Measurements from ENCODE around the gene CLRN3.

CLRN3 gene

DNA sequence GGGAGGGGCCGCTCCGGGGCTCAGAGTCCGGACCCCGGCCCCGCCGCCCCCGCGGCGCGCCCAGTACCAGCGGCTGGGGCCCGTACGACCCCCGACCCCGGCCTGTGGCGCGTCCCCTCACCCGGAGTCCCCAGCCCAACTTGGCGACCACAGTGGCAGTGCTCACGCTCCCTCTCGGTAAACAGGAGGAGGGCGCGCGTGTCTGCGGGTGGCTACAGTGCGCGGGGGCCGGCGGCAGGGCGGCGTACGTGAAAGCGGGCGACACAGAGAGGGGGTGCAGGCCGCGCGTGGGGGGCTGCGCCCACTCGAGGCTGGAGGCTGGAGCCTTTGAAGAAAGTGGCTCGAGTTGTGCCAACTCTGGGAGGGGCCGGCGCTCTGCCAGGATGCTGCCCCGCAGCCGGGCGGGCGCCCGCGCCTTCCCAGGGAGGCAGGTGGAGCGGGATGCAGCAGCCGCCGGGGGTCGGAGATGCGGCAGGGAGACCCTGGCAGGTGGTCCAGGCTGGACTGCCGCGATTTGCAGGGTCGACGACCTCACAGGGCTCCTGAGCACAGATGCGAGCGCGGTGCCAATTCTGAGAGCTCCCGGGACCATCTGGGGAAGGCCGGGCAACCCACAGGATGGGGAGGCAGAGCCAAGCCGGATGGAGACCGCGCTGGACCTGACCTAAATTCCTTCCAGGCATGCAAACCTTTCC lies 14.8 kb upstream of the CLRN3 start:
- Histone ChIP-seq H3K27ac (peak overlapping the region; percentile 51 to 85), H3K4me3 (peak overlapping the region; percentile 81)
- TF ChIP-seq, protein P1, sequence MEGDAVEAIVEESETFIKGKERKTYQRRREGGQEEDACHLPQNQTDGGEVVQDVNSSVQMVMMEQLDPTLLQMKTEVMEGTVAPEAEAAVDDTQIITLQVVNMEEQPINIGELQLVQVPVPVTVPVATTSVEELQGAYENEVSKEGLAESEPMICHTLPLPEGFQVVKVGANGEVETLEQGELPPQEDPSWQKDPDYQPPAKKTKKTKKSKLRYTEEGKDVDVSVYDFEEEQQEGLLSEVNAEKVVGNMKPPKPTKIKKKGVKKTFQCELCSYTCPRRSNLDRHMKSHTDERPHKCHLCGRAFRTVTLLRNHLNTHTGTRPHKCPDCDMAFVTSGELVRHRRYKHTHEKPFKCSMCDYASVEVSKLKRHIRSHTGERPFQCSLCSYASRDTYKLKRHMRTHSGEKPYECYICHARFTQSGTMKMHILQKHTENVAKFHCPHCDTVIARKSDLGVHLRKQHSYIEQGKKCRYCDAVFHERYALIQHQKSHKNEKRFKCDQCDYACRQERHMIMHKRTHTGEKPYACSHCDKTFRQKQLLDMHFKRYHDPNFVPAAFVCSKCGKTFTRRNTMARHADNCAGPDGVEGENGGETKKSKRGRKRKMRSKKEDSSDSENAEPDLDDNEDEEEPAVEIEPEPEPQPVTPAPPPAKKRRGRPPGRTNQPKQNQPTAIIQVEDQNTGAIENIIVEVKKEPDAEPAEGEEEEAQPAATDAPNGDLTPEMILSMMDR (IDR thresholded peaks at IDR 0.05): peak; percentile 11
- DNase-seq (ENCODE audit: low spot score): no peak

DNA sequence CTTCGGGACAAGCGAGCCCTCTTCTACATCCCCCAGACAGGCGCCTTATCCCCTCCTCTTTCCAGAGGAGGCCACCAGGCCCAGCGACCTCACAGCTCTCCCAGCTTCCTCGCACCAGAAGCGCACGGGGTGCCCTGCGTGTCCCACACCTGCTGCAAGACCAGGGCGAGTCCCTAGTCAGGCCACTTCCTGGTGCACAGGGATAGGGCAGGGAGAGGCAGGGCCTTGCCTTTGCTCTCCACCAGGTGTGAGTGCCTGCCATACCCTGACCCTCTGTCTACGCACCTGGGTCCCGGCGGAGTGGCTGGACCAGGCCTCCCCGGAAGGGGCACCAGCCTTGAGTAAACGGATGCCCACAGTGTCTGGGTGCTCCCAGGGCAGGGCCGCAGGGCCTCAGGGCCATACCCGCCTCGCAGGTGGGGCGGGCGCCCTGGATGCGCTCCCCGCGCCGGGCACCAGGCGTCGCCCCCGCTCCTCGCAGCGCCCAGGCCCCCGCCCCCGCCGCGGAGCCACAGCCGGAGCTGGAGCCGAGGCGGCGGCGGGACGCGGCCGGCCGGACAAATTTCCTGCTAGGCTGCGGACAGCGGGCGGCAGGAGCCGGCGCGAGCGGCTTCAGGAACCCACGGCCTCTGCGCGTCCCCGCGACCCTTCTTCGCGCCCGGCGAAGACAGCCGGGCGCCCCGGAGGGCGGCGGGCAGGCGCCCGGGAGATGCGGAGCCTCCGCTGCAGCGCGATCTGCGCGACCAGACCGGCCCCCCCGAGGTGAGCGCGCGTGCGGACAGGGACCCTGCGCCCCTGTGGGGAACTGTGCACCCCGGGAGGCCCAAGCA lies 14.0 kb upstream of the CLRN3 start, which contains the start of gene PTPRE:
Gene PTPRE (plus strand): TSS at position 556 of the 830 bp plus-strand sequence. CDS start 133,779 bp downstream, outside the sequence.
- Histone ChIP-seq H3K4me3 (peak within 1 kb of the TSS; percentile 81), H3K27ac (peak within 1 kb of the TSS; percentile 51 to 85)
- no peak for DNase-seq (ENCODE audit: low spot score)
- TF ChIP-seq, protein P1 (IDR thresholded peaks at IDR 0.05): peak; percentile 80

DNA sequence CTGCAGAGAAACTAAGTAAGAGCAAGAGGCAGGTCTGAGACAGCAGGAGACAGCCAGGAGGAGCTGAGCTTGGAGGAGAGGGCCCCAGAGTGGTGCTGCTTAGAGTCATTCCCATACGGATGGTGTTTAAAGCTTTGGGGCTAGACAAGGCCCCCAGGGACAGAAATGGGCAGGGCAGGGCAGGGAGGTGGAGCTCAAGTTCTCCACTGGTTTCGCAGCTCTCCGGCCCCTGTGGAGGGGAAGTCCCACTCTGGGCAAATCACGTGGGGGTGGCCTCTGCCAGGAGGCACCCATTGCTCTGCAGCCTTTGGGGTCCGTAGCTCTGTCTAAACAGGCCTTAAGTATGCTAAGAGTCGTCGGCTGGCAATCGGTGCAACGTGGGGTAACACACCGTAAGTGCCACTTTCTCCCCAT lies 13.1 kb upstream of the CLRN3 start:
- no peak for DNase-seq (ENCODE audit: low spot score)
- TF ChIP-seq, protein P1 (IDR thresholded peaks at IDR 0.05): no peak
- no peak overlapping the region for H3K27ac ChIP-seq
- no peak overlapping the region for H3K4me3 ChIP-seq

DNA sequence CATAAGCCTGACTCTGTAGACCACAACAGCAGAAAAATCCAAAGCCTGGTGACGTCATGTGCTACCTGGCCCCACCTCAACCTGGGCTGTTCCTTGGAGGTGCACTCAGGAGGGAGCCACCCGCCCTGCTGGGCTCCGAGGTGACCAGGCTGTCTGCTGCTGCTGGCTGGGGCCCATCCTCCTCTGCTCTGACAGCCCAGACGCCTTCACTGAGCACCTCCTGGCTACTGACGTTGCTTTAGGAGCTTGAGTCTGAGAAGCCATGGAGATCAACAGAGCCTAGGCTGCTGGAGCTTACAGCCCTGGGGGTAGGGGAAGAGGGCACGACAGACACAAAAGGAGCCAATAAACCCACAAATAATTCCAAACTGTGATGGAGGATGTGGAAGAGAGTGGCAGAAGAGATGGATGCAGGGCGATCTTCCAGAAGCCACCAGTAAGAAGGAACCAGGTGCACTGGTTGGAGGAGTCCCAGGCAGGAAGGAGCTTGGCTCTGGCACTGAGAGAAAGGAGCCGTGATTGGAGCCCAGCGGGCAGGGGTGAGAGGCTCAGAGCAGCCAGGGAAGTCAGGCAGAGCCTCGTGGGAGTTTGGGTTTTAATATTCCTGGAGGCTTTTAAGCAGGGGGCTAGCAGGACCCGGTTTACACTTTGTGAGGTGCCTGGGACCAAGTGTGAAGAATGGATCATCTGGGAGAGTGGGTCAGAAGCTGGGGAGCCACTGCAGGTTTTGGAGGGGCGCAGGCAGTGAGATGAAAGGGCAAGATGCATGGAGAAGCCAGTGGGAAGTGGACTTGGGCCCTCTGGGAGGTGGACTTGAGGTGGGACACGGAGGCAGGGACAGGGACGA lies 12.5 kb upstream of the CLRN3 start:
- TF ChIP-seq, protein P1 (IDR thresholded peaks at IDR 0.05): no peak
- no peak overlapping the region for H3K4me3 ChIP-seq
- H3K27ac ChIP-seq: no peak overlapping the region
- peak; percentile 52 for DNase-seq (ENCODE audit: low spot score)

DNA sequence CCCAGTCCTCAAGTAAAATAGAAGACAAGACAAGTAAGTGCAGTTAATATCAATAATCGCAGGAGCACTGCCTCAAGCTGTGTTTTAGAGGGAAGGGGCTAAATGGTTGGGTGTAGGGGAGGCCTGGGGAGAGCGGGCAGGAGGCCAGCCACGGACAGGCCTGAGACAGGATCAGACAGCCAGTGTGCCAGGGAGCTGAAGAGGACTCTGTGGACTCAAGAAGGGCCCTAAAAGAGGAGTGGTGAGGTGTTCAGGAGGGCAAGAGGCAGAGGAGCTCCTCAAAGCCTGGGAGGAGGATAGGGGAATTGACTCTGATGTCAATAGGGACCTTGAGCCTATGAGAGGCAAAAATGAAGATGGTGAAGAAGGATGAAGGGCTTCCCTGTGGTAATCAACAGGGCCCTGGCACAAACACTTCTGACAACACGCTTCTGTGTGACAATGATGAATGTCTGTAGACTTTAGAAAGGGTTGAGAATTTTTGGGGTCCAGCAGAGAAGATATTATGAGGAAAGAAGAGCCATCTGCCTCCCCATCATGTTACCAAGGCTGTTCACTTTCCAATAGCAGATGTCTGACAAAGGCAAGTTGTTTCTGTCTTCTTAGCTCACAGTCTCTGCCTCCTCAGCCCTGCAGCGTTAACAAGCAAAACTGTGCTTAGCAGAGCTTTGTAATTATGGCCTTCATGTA lies 11.7 kb upstream of the CLRN3 start:
- TF ChIP-seq, protein P1 (IDR thresholded peaks at IDR 0.05): no peak
- Histone ChIP-seq H3K4me3 (no peak overlapping the region), H3K27ac (no peak overlapping the region)
- no peak for DNase-seq (ENCODE audit: low spot score)

DNA sequence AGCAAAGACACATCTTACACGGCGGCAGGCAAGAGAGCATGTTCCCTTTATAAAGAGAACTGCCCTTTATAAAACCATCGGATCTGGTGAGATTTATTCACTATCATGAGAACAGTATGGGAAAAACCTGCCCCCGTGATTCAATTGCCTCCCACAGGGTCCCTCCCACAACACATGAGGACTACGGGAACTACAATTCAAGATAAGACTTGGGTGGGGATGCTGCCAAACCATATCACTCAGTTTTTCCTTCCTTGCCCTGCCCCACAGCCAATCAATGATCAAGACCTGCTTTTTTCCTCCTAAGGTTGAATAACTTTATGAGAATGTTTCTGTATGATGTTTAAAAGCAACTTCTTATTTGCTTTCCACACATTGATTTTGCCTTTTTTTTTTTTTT lies 11.0 kb upstream of the CLRN3 start:
- no peak overlapping the region for H3K4me3 ChIP-seq
- TF ChIP-seq, protein P1 (IDR thresholded peaks at IDR 0.05): no peak
- DNase-seq (ENCODE audit: low spot score): no peak
- no peak overlapping the region for H3K27ac ChIP-seq

Data from coronary artery (tissue), 2 donors.